ENCODE data around the gene SPINK13. TPM values are rescaled to one million over a fixed set of nuclear protein-coding genes. Genes with fewer than 3 reads are reported as not detected.

The SPINK13 gene
- polyA plus RNA-seq, 1 donor from 2014 or later, result not detected

DNA sequence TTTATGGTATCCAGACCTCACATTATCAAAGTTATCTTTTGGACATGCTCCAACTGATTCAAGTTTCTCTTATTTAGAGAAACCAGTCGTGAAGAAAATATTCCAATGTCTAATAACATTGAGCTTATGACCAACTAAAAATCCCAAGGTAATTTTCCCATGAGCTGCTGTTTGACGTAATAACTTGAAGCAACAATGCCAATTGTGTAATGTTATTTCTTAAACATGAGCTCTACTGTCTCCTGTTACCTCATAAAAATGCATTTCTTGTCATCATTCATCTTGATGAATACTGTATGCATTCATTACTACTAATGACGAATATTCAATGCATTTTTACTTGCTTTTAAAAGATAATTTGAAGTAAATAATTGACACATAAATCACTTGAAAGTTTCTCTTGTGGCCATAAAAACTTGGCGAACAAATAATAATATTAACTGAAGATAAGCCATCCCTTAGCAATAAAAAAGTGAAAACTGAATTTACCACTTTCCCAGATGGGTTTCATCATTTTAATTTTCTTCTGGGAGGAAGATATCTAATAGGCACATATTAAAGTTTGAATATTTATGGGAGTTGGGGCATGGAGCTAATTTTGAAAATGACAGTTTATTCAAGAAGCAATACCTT, 30.7 kb upstream of the SPINK13 start:
- Histone ChIP-seq H3K36me3 (ENCODE audit: insufficient read depth, low read length) (no peaks in the 10 kb centered on the region), H3K4me3 (ENCODE audit: low read length) (no peak overlapping the region), H3K9me3 (ENCODE audit: low read length) (no peaks in the 10 kb centered on the region), H3K9ac (ENCODE audit: low read length) (no peak overlapping the region), H3K4me2 (ENCODE audit: low read length) (no peak overlapping the region), H3F3A (ENCODE audit: insufficient read depth, low read length, poor library complexity, severe bottlenecking) (no peaks in the 10 kb centered on the region), H3K27me3 (ENCODE audit: insufficient read depth, low read depth, low read length) (no peaks in the 10 kb centered on the region), H3K27ac (ENCODE audit: low read length) (no peak overlapping the region), H4K20me1 (ENCODE audit: insufficient read depth) (no peaks in the 10 kb centered on the region), H2AFZ (ENCODE audit: low read depth, low read length) (no peak overlapping the region), H3K79me2 (replicated peaks; ENCODE audit: insufficient read depth, low read length) (no peaks in the 10 kb centered on the region), H3K9me2 (ENCODE audit: insufficient read depth, low read length) (no peaks in the 10 kb centered on the region)
- TF ChIP-seq SMC3 (conservative IDR thresholded peaks at IDR 0.05; ENCODE audit: poor library complexity), result no peak
- no peak for TF ChIP-seq TAF1 (IDR thresholded peaks at IDR 0.05; ENCODE audit: low read depth)
- TF ChIP-seq MXI1 (conservative IDR thresholded peaks at IDR 0.05; ENCODE audit: poor library complexity, severe bottlenecking), result no peak
- TF ChIP-seq EP300 (conservative IDR thresholded peaks at IDR 0.05; ENCODE audit: poor library complexity, severe bottlenecking), result no peak
- TF ChIP-seq, protein P1, sequence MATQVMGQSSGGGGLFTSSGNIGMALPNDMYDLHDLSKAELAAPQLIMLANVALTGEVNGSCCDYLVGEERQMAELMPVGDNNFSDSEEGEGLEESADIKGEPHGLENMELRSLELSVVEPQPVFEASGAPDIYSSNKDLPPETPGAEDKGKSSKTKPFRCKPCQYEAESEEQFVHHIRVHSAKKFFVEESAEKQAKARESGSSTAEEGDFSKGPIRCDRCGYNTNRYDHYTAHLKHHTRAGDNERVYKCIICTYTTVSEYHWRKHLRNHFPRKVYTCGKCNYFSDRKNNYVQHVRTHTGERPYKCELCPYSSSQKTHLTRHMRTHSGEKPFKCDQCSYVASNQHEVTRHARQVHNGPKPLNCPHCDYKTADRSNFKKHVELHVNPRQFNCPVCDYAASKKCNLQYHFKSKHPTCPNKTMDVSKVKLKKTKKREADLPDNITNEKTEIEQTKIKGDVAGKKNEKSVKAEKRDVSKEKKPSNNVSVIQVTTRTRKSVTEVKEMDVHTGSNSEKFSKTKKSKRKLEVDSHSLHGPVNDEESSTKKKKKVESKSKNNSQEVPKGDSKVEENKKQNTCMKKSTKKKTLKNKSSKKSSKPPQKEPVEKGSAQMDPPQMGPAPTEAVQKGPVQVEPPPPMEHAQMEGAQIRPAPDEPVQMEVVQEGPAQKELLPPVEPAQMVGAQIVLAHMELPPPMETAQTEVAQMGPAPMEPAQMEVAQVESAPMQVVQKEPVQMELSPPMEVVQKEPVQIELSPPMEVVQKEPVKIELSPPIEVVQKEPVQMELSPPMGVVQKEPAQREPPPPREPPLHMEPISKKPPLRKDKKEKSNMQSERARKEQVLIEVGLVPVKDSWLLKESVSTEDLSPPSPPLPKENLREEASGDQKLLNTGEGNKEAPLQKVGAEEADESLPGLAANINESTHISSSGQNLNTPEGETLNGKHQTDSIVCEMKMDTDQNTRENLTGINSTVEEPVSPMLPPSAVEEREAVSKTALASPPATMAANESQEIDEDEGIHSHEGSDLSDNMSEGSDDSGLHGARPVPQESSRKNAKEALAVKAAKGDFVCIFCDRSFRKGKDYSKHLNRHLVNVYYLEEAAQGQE (IDR thresholded peaks at IDR 0.05; ENCODE audit: borderline replicate concordance), result no peak
- no peak for TF ChIP-seq RAD21 (conservative IDR thresholded peaks at IDR 0.05)
- no peak for TF ChIP-seq POLR2AphosphoS5 (IDR thresholded peaks at IDR 0.05)
- TF ChIP-seq, protein P2, sequence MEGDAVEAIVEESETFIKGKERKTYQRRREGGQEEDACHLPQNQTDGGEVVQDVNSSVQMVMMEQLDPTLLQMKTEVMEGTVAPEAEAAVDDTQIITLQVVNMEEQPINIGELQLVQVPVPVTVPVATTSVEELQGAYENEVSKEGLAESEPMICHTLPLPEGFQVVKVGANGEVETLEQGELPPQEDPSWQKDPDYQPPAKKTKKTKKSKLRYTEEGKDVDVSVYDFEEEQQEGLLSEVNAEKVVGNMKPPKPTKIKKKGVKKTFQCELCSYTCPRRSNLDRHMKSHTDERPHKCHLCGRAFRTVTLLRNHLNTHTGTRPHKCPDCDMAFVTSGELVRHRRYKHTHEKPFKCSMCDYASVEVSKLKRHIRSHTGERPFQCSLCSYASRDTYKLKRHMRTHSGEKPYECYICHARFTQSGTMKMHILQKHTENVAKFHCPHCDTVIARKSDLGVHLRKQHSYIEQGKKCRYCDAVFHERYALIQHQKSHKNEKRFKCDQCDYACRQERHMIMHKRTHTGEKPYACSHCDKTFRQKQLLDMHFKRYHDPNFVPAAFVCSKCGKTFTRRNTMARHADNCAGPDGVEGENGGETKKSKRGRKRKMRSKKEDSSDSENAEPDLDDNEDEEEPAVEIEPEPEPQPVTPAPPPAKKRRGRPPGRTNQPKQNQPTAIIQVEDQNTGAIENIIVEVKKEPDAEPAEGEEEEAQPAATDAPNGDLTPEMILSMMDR (IDR thresholded peaks at IDR 0.05; ENCODE audit: poor library complexity, severe bottlenecking), result no peak
- no peak for TF ChIP-seq EZH2 (IDR thresholded peaks at IDR 0.05; ENCODE audit: borderline replicate concordance, insufficient read depth, low read length, poor library complexity, severe bottlenecking)

DNA sequence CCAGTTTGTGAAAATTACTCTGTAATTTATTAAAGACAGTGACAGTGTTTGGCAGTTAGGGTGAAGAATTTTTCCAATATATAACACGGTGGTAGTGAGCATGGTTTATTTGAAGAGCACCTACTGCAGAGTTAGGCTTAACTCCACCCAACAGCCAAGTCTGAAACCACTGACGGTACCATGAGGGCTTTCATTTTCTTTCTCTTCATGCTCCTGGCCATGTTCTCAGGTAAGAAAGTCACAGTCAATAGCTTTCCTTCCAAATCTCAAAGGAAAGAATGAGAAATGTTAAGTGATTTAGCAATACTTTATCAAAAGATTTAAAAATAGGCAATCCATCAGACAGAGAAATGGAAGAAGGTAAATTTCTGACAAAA, 30.2 kb upstream of the SPINK13 start, which contains the start of gene MARCOL:
TSS of gene MARCOL (plus strand) at position 108 of the 377 bp plus-strand sequence. CDS start at position 181, 73 bp downstream.
- Histone ChIP-seq H3K9me2 (ENCODE audit: insufficient read depth, low read length) (no peaks in the 10 kb centered on the region), H4K20me1 (ENCODE audit: insufficient read depth) (no peaks in the 10 kb centered on the region), H3K9me3 (ENCODE audit: low read length) (no peaks in the 10 kb centered on the region), H3K27ac (ENCODE audit: low read length) (no peak within 1 kb of the TSS), H3K4me2 (ENCODE audit: low read length) (no peak within 1 kb of the TSS), H3K36me3 (ENCODE audit: insufficient read depth, low read length) (no peaks in the 10 kb centered on the region), H3K4me3 (ENCODE audit: low read length) (no peak within 1 kb of the TSS), H3K27me3 (ENCODE audit: insufficient read depth, low read depth, low read length) (no peaks in the 10 kb centered on the region), H3K79me2 (replicated peaks; ENCODE audit: insufficient read depth, low read length) (no peaks in the 10 kb centered on the region), H3F3A (ENCODE audit: insufficient read depth, low read length, poor library complexity, severe bottlenecking) (no peaks in the 10 kb centered on the region), H2AFZ (ENCODE audit: low read depth, low read length) (no peak within 1 kb of the TSS), H3K9ac (ENCODE audit: low read length) (no peak within 1 kb of the TSS)
- TF ChIP-seq MXI1 (conservative IDR thresholded peaks at IDR 0.05; ENCODE audit: poor library complexity, severe bottlenecking) (no peak), EP300 (conservative IDR thresholded peaks at IDR 0.05; ENCODE audit: poor library complexity, severe bottlenecking) (no peak), RAD21 (conservative IDR thresholded peaks at IDR 0.05) (no peak), POLR2AphosphoS5 (IDR thresholded peaks at IDR 0.05) (no peak), SMC3 (conservative IDR thresholded peaks at IDR 0.05; ENCODE audit: poor library complexity) (no peak), EZH2 (IDR thresholded peaks at IDR 0.05; ENCODE audit: borderline replicate concordance, insufficient read depth, low read length, poor library complexity, severe bottlenecking) (no peak), TAF1 (IDR thresholded peaks at IDR 0.05; ENCODE audit: low read depth) (no peak)
- TF ChIP-seq, protein P2 (IDR thresholded peaks at IDR 0.05; ENCODE audit: poor library complexity, severe bottlenecking), result no peak
- TF ChIP-seq, protein P1 (IDR thresholded peaks at IDR 0.05; ENCODE audit: borderline replicate concordance), result no peak
